Suppressor macrophage treated with lipopolysaccharide for 1 hour (primary cell): ENCODE data around the gene RDH16.

ENCODE experiments used
- DNase-seq, 3 donors: peaks; one replicate each; pipeline ENCODE4 v3.0.0-alpha.2; 2020 to 2022

The RDH16 gene

GRCh38 chr12:56957229-56958052 is at the start of gene RDH16:
RDH16 (minus strand) TSS chr12:56957608; CDS start chr12:56957462, 146 bp downstream.
- no peak for DNase-seq

GRCh38 chr12:57006809-57007475 is 49.5 kb upstream of the RDH16 start:
- no peak for DNase-seq

GRCh38 chr12:57005980-57006808 is 48.8 kb upstream of the RDH16 start, which contains the start of gene ZBTB39:
ZBTB39 (minus strand) TSS chr12:57006546; CDS start chr12:57004917, 1,629 bp downstream.
- peak; percentile 71 to 96 (median 88) for DNase-seq

GRCh38 chr12:57004651-57005050 is 47.2 kb upstream of the RDH16 start:
- DNase-seq, result no peak

- no peak for DNase-seq
Measured at GRCh38 chr12:57003395-57003794, 46.0 kb upstream of the RDH16 start.

- peak; percentile 82 to 90 (median 87) for DNase-seq
Measured at GRCh38 chr12:57001448-57001906, 44.1 kb upstream of the RDH16 start.

GRCh38 chr12:57000393-57000792 is 43.0 kb upstream of the RDH16 start:
- no peak for DNase-seq

- no peak for DNase-seq
Measured at GRCh38 chr12:56999456-56999855, 42.0 kb upstream of the RDH16 start.

- DNase-seq, result peak in 2 of 3 donors; percentile 40 to 47
Measured at GRCh38 chr12:56998981-56999380, 41.6 kb upstream of the RDH16 start.

GRCh38 chr12:56998316-56998715 is 40.9 kb upstream of the RDH16 start:
- no peak for DNase-seq

- no peak for DNase-seq
Measured at GRCh38 chr12:56996793-56997545, 39.6 kb upstream of the RDH16 start.

GRCh38 chr12:56995930-56996496 is 38.6 kb upstream of the RDH16 start:
- no peak for DNase-seq

- DNase-seq, result no peak
Measured at GRCh38 chr12:56995201-56995929, 38.0 kb upstream of the RDH16 start.

GRCh38 chr12:56994231-56994746 is 36.9 kb upstream of the RDH16 start:
- DNase-seq, result no peak

- no peak for DNase-seq
Measured at GRCh38 chr12:56993346-56993745, 35.9 kb upstream of the RDH16 start.

GRCh38 chr12:56991319-56992246 is 34.2 kb upstream of the RDH16 start:
- DNase-seq, result peak; percentile 65 to 71 (median 70)

- no peak for DNase-seq
Measured at GRCh38 chr12:56990648-56991318, 33.4 kb upstream of the RDH16 start.

GRCh38 chr12:56989861-56990610 is 32.6 kb upstream of the RDH16 start:
- no peak for DNase-seq
